Stimulated activated CD4-positive, alpha-beta T cell treated with anti-CD3 and anti-CD28 coated beads, Interleukin-12 subunit alpha, Interleukin-12 subunit beta, amount 100 ng/mL, for 4 hours (primary cell): Measurements from ENCODE around the gene PPIL6.
"Not testable (repeated sequence)": the region's sequence is repeated elsewhere in the genome, so short reads cannot be mapped to it uniquely, and the experiment has no call there.

Source experiments
- DNase-seq: peaks from one replicate; pipeline ENCODE4 v3.0.0-alpha.2; 2020

PPIL6 gene

DNA sequence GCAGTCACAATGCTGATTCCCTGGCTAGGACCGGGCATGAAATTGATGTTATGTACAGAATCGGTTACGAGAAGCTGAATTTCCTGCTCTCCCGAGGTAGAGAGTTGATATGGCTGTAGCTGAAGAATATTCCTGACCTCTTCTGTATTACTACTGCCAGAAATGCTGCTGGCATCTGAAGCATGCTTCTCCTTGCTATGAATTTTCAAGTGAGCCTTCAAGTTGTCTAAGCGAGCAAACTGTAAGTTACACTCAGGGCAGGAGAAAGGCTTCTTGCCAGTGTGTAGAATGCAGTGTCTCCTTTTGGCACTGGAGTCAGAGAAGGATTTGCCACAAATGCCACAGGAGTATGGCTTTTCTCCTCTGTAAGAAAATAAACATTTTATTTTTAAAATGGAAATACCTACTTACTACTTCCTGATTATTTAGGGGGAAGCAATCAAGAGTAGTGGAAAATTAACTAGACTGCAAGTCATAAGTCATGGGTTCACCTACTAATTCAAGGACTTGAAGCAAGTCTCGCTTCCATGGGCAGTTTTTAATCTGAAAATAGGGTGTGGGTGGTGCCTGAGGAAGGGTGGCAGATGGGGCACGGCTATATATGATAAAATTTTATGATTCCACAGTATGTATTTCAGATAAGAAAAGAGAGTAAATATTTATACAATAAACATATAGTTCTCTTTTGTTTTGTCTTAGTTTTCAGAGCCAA is 25.9 kb upstream of the PPIL6 start:
- no peak for DNase-seq

DNA sequence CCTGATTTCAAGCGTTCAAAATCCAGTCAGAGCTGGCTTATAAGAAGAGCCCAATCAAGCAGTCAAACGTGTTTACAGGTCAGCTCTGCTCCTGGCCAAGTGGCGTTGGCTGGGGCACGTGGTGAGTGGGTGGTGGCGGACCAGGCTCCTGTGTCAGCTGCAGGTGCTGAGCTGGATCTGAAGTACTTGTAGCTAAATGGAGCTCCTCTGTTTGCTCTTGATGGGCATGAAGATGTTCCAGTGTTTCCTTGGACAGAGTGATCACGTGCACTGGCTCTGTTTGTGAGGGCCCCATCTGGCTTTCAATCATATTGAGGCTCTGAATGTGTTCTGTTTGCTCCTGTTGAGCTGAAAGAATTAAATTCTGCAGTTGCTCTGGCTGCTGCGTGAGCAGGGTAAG is 25.3 kb upstream of the PPIL6 start:
- no peak for DNase-seq

GRCh38 chr6:109461733-109462526 is 21.5 kb upstream of the PPIL6 start:
- no peak for DNase-seq

- DNase-seq, result not testable (repeated sequence)
Observed at GRCh38 chr6:109461205-109461604, 20.8 kb upstream of the PPIL6 start.

- DNase-seq, result no peak
Observed at GRCh38 chr6:109460161-109460829, 19.9 kb upstream of the PPIL6 start.

- DNase-seq, result no peak
Observed at GRCh38 chr6:109458774-109459531, 18.5 kb upstream of the PPIL6 start.

- DNase-seq, result no peak
Observed at GRCh38 chr6:109457562-109457996, 17.2 kb upstream of the PPIL6 start.

- no peak for DNase-seq
Observed at GRCh38 chr6:109456710-109457561, 16.5 kb upstream of the PPIL6 start.

DNA sequence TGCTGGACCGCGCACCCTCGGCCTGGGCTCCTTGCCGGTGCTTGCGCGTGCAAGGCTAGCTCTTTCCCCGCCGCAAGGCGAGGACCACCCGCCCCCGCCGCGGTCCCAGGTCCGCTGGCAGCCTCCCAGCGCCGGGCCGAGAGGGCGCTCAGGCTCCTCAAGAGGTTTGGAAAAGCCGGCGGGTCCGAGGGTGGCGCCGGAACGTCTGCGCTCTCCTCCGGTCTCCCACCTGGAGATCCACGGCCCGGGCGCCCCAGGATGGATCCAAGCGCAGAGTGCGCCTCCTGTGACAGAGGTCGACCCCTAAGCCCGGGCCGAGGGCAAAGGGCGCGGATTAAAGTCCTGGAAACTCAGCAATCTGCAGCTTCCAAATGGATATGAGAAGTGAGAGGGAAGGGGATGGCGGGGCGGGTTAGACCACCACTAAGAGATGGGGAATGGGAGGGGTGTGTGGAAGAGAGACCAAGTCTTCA is 15.7 kb upstream of the PPIL6 start:
- DNase-seq, result no peak

DNA sequence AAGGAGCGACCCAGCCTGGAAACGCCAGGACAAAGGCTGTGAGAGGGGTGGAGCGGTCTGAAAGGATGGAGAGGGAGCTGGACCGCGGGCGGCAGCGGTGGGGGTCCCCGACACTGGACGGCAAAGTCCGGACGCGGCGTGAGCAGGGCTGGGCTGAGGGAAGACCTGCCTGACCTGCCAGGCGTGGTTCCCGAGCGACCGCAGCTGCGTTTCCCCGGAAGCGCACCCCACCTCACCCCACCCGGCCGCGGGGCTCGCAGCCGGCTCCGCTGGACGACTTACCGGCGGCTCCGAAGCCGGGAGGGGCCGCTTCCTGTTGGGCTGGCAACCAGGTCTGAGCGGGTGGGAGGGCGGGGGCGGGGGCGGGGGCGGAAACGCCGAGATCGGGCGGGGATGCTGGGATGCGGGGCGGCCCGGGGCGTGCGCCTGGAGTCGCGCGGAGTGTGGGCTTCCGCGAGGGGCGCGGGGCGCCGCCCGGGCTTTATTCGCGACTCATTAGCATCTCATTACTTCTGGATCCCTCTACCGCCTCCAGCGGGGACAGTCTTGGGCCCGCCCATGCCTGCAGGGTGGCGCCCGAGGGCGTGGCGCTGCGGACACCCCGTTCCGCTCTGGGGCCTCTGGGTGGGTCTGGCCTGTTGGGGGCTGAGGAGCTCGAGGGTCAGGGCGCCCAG is 15.1 kb upstream of the PPIL6 start, which contains the start of gene MICAL1:
Gene MICAL1, minus strand, starts transcription at position 336 of the 674 bp plus-strand sequence. CDS start 1,576 bp downstream, outside the sequence.
- peak; percentile 47 for DNase-seq

DNA sequence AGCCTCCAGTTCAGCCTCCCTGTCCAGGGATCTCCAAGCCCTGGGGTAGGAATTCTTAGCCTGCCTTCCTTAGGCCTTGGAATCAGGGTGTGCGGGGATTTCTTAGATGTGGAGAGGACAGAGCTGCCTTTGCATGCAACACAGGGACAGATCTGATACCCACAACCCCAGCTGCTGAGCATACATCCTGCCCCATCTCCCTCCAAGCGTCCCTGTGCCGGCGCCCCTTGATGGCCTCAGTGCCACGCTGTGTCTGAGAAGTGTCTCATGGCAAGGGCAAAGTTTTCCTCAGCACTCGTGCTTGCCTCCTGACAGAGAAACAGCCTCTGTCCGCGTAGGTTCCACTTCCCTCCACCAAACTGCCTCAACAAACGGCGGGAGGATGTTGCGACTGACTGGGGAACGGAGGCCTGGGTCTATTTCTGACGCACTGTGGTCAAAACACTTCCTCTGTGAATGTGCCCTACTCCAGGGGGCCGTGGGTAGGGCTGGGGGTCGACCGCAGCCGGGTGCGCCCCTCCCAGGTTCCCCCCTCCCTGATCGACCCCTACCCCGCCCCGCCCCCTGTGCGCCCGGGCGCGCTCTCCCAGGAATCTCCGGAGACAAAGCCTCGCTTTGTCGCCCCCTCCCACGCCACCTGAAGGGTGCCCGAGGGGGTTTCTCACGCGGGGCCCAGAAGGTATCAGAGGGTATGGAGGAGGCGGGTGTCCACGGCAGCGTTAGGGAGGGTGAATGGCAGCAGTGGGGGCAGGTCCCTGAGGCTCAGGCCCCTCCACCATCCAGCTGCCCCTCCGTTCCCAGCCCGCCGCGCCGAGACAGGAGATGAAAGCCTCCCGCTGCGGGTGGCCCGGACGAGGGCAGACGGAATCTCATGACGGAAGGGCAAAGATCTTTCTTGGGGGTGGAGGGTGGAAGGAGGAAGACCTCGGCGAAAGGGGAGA is 14.3 kb upstream of the PPIL6 start:
- peak; percentile 46 for DNase-seq

DNA sequence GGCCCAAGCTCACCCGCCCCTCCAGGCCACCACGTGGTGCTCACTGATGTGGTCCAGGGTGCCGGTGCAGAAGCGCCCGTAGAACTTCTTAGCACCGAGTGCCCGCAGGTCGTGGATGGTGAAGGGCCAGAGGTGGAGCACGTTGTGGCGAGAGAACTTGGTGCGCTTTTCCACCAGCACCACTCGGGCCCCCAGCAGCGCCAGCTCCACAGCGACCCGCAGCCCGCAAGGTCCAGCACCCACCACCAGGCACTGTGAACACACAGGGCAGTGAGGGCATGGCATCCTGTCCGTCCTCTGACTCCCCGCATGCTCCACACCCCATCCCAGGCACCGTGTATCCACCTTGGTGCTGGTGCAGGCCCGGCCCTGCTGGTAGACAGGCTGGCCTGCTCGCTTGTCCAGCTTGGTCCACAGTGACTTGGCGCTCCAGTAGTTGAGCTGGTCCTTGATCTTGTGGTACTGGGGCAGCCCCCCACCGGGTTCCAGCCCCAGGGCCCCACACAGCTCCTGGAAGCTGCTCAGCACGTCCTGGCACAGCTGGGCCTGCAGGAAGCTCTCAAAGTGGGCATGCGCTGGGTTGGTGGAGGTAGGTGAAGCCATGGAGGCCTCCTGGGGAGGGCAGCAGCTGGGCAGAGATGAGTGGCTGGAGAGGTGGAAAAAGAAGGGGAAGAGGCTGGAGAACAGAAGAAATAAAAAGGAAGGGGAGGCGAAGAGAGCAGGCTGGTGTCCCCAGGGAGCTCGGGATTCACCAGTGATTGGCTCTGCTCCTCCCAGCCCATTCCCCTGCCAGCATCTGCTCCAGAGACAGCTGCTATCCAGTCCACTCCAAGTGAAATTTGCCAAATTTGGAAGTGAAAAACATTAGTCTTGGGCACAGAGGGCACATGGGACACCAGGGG is 13.4 kb upstream of the PPIL6 start:
- DNase-seq, result no peak

- DNase-seq, result no peak
Observed at GRCh38 chr6:109453156-109453555, 12.7 kb upstream of the PPIL6 start.

DNA sequence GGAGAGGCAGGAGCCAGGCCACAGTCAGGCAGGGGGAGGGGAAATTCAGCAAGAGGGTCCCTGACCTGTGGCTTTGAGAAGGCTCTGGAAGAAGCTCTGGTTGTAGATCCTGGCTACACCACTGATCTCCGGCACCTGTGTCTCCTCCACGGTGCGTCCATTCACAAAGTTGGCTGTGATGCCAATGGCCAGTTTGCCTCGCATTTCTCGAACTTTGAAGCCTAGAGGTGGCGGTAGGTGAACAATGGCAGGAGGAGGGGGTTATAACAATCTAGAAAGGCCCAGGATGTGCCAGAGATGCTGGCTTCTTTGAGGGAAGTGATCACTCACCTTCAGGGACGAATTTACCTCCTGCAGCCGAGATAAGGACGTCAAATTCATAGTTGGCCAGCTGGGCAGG is 11.8 kb upstream of the PPIL6 start:
- DNase-seq, result no peak

- DNase-seq, result no peak
Observed at GRCh38 chr6:109451376-109451775, 10.9 kb upstream of the PPIL6 start.

- DNase-seq, result no peak
Observed at GRCh38 chr6:109450801-109451200, 10.4 kb upstream of the PPIL6 start.

- no peak for DNase-seq
Observed at GRCh38 chr6:109449795-109450673, 9.6 kb upstream of the PPIL6 start.
